Hepatocyte (in vitro differentiated cells): ENCODE data around the gene RARB.

Source experiments
- EZH2phosphoT487 ChIP-seq: fragments of 200-600 bp; sonication (generic); IDR thresholded peaks from one replicate; pipeline ENCODE4 v1.6.1; 2018; ENCODE audit warnings: antibody characterized with exemption, mild to moderate bottlenecking, low read depth, moderate library complexity; ENCODE audit not compliant: unreplicated experiment, severe bottlenecking
- TF ChIP-seq, protein P1 (sequence below): fragments of 200-600 bp; sonication (generic); IDR thresholded peaks from 2 replicates; pipeline ENCODE4 v1.5.1; 2016; ENCODE audit warnings: antibody characterized with exemption, mild to moderate bottlenecking; ENCODE audit not compliant: poor library complexity

DNA sequence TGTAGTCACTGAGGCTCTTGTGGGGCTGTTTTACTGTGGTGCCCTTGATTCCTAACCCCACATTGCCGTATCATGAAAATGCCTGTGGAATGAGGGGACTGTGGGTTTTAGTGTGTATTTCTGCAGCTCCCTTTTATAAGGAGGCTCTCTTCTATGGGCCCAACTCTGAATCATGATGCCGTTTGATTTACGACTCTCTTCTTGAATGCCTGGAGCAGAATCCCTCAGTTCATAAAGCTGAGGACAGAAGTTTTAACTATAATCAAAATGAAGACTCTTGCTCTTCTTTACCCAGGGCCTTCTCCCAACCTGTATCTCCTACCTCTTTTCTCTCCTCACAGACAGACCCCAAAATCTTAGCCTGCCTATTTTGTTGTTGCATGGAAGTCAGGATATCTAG, 109.5 kb downstream of the RARB start:
- TF ChIP-seq, protein P1, sequence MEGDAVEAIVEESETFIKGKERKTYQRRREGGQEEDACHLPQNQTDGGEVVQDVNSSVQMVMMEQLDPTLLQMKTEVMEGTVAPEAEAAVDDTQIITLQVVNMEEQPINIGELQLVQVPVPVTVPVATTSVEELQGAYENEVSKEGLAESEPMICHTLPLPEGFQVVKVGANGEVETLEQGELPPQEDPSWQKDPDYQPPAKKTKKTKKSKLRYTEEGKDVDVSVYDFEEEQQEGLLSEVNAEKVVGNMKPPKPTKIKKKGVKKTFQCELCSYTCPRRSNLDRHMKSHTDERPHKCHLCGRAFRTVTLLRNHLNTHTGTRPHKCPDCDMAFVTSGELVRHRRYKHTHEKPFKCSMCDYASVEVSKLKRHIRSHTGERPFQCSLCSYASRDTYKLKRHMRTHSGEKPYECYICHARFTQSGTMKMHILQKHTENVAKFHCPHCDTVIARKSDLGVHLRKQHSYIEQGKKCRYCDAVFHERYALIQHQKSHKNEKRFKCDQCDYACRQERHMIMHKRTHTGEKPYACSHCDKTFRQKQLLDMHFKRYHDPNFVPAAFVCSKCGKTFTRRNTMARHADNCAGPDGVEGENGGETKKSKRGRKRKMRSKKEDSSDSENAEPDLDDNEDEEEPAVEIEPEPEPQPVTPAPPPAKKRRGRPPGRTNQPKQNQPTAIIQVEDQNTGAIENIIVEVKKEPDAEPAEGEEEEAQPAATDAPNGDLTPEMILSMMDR: no peak
- TF ChIP-seq EZH2phosphoT487: no peak
